Measurements from ENCODE around the gene DLG1. TPM values are rescaled to one million over a fixed set of nuclear protein-coding genes. Genes with fewer than 3 reads are reported as not detected.

The DLG1 gene
- total and polyA plus RNA-seq, 2 experiments from 2014 or later = 27.6 to 98.0 TPM

DNA sequence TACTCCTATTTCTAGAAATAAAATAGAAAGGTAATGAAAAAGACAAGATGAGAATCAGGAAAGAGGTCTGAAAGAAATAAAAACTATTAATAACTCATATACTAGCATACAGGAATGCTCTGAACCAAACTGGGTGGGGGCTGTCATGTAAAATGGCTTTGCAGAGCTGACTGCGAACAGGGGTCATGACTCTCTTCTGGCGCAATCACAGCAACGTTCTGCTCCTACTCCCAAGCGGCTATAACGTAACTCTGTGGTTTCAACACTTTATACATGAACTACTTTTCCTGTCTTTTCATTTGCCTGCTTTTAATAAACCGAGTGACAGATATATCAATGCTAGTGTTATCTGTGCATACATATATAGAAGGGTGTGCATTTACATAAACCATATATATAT is 116.7 kb downstream of the DLG1 start:
- Histone ChIP-seq H3K27me3 (ENCODE audit: insufficient read depth) (no peaks in the 10 kb centered on the region), H3K4me2 (no peak overlapping the region), H3K9me2 (ENCODE audit: insufficient read depth) (no peaks in the 10 kb centered on the region), H3K27ac (ENCODE audit: low read depth) (no peak overlapping the region), H4K20me1 (replicated peaks; ENCODE audit: insufficient read depth) (peaks cover 6% of the 10 kb centered on the region; the same call in 1 of the 2 replicates), H3F3A (replicated peaks; ENCODE audit: low read depth) (no peaks in the 10 kb centered on the region), H3K79me2 (replicated peaks; ENCODE audit: insufficient read depth) (peaks cover 43% of the 10 kb centered on the region), H3K4me3 (no peak overlapping the region), H3K4me1 (ENCODE audit: insufficient read depth) (peaks cover 24% of the 10 kb centered on the region), H2AFZ (no peak overlapping the region), H3K36me3 (ENCODE audit: insufficient read depth) (no peaks in the 10 kb centered on the region)
- Mint-ChIP-seq H3K36me3 (ENCODE audit: low read depth) (no peaks in the 10 kb centered on the region), H3K4me1 (peaks cover 34% of the 10 kb centered on the region), H3K27me3 (ENCODE audit: insufficient read depth, low read depth, poor library complexity) (no peaks in the 10 kb centered on the region), H3K4me3 (no peak overlapping the region), H3K9me3 (no peaks in the 10 kb centered on the region), H3K27ac (no peak overlapping the region)
- TF ChIP-seq CREB1 (CRISPR knock-in tag; IDR thresholded peaks at IDR 0.05; ENCODE audit: low read depth) = no peak
- TF ChIP-seq NANOG (IDR thresholded peaks at IDR 0.05; ENCODE audit: borderline replicate concordance) = no peak
- TF ChIP-seq CTCF (conservative IDR thresholded peaks at IDR 0.05; ENCODE audit: low read depth in 2 of 2) = no peak
- no peak for TF ChIP-seq POLR2AphosphoS5 (IDR thresholded peaks at IDR 0.05; ENCODE audit: low read depth)
- no peak for TF ChIP-seq STAT1 (IDR thresholded peaks at IDR 0.05; ENCODE audit: unreplicated experiment)
- DNase-seq (ENCODE audit: low spot score) (no peak), ATAC-seq (no peak)

DNA sequence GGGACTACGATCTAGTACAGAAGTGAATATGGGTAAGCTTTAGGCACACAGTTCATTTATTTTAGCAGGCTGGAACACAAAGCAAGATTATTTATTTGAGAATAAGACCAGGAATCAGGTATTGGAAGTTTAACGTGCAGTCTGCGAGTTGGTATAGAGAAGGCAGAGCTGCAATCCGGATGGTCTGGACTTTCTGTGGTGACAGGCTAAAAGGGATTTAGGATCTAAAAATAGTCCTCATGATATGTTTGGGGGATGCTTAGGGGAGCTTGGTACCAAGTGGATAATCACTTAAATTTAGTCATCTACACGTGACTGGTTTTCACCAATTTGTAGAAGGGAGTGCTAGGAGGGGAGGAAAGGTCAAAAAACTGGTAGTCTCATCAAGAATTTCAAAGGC is 119.4 kb downstream of the DLG1 start:
- 0 out of 2 replicates have a peak overlapping the region, but pooled peaks have one; percentile 17 for H3K27ac Mint-ChIP-seq

More for the DNA sequence above, 119.4 kb downstream of the DLG1 start:
- no peak overlapping the region for H3K4me3 Mint-ChIP-seq
- Histone ChIP-seq H2AFZ (no peak overlapping the region), H3K4me1 (ENCODE audit: insufficient read depth) (peaks cover 31% of the 10 kb centered on the region), H3K4me2 (no peak overlapping the region), H4K20me1 (replicated peaks; ENCODE audit: insufficient read depth) (no peaks in the 10 kb centered on the region), H3K36me3 (ENCODE audit: insufficient read depth) (no peaks in the 10 kb centered on the region), H3K9me2 (ENCODE audit: insufficient read depth) (no peaks in the 10 kb centered on the region), H3K27ac (ENCODE audit: low read depth) (no peak overlapping the region), H3K27me3 (ENCODE audit: insufficient read depth) (no peaks in the 10 kb centered on the region), H3K79me2 (replicated peaks; ENCODE audit: insufficient read depth) (peaks cover 18% of the 10 kb centered on the region), H3K4me3 (no peak overlapping the region), H3F3A (replicated peaks; ENCODE audit: low read depth) (no peaks in the 10 kb centered on the region)
- no peak for DNase-seq (ENCODE audit: low spot score)
- no peaks in the 10 kb centered on the region for H3K9me3 Mint-ChIP-seq
- ATAC-seq = no peak
- no peaks in the 10 kb centered on the region for H3K27me3 Mint-ChIP-seq (ENCODE audit: insufficient read depth, low read depth, poor library complexity)
- H3K4me1 Mint-ChIP-seq = peaks cover 36% of the 10 kb centered on the region
- no peaks in the 10 kb centered on the region for H3K36me3 Mint-ChIP-seq (ENCODE audit: low read depth)
- no peak for TF ChIP-seq JUNB (IDR thresholded peaks at IDR 0.05; ENCODE audit: unreplicated experiment)
- TF ChIP-seq POLR2AphosphoS5 (IDR thresholded peaks at IDR 0.05; ENCODE audit: low read depth) = no peak
- TF ChIP-seq, protein P1, sequence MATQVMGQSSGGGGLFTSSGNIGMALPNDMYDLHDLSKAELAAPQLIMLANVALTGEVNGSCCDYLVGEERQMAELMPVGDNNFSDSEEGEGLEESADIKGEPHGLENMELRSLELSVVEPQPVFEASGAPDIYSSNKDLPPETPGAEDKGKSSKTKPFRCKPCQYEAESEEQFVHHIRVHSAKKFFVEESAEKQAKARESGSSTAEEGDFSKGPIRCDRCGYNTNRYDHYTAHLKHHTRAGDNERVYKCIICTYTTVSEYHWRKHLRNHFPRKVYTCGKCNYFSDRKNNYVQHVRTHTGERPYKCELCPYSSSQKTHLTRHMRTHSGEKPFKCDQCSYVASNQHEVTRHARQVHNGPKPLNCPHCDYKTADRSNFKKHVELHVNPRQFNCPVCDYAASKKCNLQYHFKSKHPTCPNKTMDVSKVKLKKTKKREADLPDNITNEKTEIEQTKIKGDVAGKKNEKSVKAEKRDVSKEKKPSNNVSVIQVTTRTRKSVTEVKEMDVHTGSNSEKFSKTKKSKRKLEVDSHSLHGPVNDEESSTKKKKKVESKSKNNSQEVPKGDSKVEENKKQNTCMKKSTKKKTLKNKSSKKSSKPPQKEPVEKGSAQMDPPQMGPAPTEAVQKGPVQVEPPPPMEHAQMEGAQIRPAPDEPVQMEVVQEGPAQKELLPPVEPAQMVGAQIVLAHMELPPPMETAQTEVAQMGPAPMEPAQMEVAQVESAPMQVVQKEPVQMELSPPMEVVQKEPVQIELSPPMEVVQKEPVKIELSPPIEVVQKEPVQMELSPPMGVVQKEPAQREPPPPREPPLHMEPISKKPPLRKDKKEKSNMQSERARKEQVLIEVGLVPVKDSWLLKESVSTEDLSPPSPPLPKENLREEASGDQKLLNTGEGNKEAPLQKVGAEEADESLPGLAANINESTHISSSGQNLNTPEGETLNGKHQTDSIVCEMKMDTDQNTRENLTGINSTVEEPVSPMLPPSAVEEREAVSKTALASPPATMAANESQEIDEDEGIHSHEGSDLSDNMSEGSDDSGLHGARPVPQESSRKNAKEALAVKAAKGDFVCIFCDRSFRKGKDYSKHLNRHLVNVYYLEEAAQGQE (IDR thresholded peaks at IDR 0.05; ENCODE audit: unreplicated experiment) = no peak
- TF ChIP-seq STAT1 (IDR thresholded peaks at IDR 0.05; ENCODE audit: unreplicated experiment) = no peak
- TF ChIP-seq EZH2phosphoT487 (IDR thresholded peaks at IDR 0.05; ENCODE audit: unreplicated experiment) = no peak
- no peak for TF ChIP-seq ZNF114 (CRISPR knock-in tag; IDR thresholded peaks at IDR 0.05)
